ENCODE results near the gene GAREM2.

GAREM2 gene

GRCh38 chr2:26168785-26169184, 4.1 kb upstream of the GAREM2 start:
- POLR2A ChIA-PET = no interaction called here
- DNase-seq = no peak
- Histone ChIP-seq H3K9me3 (ENCODE audit: control extremely low read depth in 1 of 5, control insufficient read depth in 4 of 5, insufficient read depth in 2 of 5, low read depth in 1 of 5, low read length in 4 of 5) (peaks cover 0 to 2% (median 0%) of the 10 kb centered on the region in 5 experiments), H3K27ac (ENCODE audit: insufficient read depth in 1 of 2, low read depth in 1 of 2, low read length in 2 of 2, poor library complexity in 1 of 2, severe bottlenecking in 2 of 2) (no peak overlapping the region), H3K36me3 (ENCODE audit: control insufficient read depth in 4 of 4, insufficient read depth in 4 of 4, low read length in 3 of 4) (no peaks in the 10 kb centered on the region), H3K4me3 (ENCODE audit: control insufficient read depth in 1 of 7, extremely low read depth in 1 of 7, insufficient read depth in 4 of 7, low read depth in 2 of 7, low read length in 6 of 7) (no peak overlapping the region), H3K4me1 (ENCODE audit: control extremely low read depth in 1 of 4, control insufficient read depth in 4 of 4, insufficient read depth in 4 of 4, low read length in 3 of 4) (peaks cover 0 to 12% (median 8%) of the 10 kb centered on the region in 4 experiments), H3K27me3 (replicated peaks in 2 of 5; ENCODE audit: control insufficient read depth in 4 of 5, insufficient read depth in 5 of 5, low read length in 4 of 5) (peaks cover 0 to 24% (median 11%) of the 10 kb centered on the region in 5 experiments)
- 97% methylated on average over 4 of the region's 4 CpGs for WGBS (ENCODE audit: insufficient coverage)
- CTCF ChIA-PET = interaction anchor here (1.2 kb wide), 1 partner anchor 16 kb away, joined by 3 read pairs; no protein-coding TSS in a partner anchor

DNA sequence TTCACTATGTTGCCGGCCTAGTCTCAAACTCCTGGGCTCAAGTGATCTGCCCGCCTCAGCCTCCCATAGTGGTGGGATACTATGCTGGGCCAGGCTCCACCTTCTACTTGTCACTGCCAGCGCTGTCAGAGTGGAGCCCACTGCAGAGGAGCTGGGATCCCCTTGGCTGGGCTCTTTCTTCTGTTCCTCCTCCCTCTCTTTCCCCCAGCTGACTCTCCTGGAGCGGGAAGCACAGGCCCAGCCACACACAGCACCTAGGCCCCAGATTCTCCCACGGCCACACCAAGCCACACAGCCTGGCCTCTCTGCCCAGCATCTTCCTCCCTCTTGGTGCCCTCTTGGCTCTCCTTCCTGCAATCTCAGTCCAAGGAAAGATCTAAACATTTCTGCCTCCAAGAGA, 3.7 kb upstream of the GAREM2 start:
- H3K9me3 ChIP-seq (ENCODE audit: control extremely low read depth in 1 of 5, control insufficient read depth in 4 of 5, insufficient read depth in 2 of 5, low read depth in 1 of 5, low read length in 4 of 5) = peaks cover 0 to 2% (median 0%) of the 10 kb centered on the region in 5 experiments
- no peaks in the 10 kb centered on the region for H3K36me3 ChIP-seq (ENCODE audit: control insufficient read depth in 4 of 4, insufficient read depth in 4 of 4, low read length in 3 of 4)
- H3K4me1 ChIP-seq (ENCODE audit: control extremely low read depth in 1 of 4, control insufficient read depth in 4 of 4, insufficient read depth in 4 of 4, low read length in 3 of 4) = peaks cover 0 to 16% (median 9%) of the 10 kb centered on the region in 4 experiments
- no peak overlapping the region for H3K4me3 ChIP-seq (ENCODE audit: control insufficient read depth in 1 of 7, extremely low read depth in 1 of 7, insufficient read depth in 4 of 7, low read depth in 2 of 7, low read length in 6 of 7)
- H3K27me3 ChIP-seq (replicated peaks in 2 of 5; ENCODE audit: control insufficient read depth in 4 of 5, insufficient read depth in 5 of 5, low read length in 4 of 5) = peaks cover 0 to 28% (median 14%) of the 10 kb centered on the region in 5 experiments
- no peak overlapping the region for H3K27ac ChIP-seq (ENCODE audit: insufficient read depth in 1 of 2, low read depth in 1 of 2, low read length in 2 of 2, poor library complexity in 1 of 2, severe bottlenecking in 2 of 2)
- ChIA-PET POLR2A (no interaction called here), CTCF (interaction anchor here (1.2 to 1.3 kb wide), 2 partner anchors 9 to 15 kb away, joined by 3 read pairs; no protein-coding TSS in a partner anchor)
- 97% methylated on average over 4 of the region's 5 CpGs for WGBS (ENCODE audit: insufficient coverage)
- DNase-seq = no peak

DNA sequence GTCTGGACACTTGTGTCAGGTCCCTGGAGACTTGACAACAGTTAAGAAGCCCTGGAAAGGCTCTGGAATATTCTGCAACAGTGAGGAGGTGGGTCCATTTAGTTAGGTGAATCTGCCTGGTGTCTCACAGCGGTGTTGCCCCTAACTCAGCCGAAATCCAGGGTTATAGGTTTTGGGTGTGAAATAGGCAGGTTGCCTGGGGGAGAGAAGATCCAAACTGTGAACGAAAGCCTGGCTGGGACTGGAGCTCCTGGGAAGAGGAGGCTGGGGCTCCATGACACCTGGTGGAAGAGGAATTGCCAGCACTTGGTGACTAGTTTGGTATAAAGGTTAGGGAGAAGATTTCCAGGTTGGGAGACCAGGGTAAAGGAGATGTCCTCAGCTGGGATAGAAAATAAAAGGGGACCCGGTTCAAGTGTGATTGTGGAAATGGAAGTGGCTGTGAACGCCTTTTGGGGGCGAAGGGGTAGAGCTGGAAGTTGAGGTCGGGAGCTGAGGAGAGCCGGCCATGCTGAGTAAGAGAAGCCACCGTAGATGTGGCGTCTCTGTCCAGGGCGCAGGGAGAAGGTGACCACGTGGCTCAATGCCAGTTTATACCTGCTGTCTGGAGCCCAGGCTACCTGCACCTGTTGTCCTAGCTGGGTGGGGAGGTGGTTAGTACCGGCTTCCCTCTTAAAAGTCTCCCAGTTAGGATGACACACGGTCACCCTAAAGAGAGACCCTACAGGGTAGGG, 3.0 kb upstream of the GAREM2 start:
- CTCF ChIA-PET = interaction anchor here (1.2 to 1.3 kb wide), 2 partner anchors 8 to 15 kb away, joined by 3 read pairs; no protein-coding TSS in a partner anchor
- POLR2A ChIA-PET = no interaction called here
- Histone ChIP-seq H3K4me3 (ENCODE audit: control insufficient read depth in 1 of 7, extremely low read depth in 1 of 7, insufficient read depth in 4 of 7, low read depth in 2 of 7, low read length in 6 of 7) (no peak overlapping the region), H3K4me1 (ENCODE audit: control extremely low read depth in 1 of 4, control insufficient read depth in 4 of 4, insufficient read depth in 4 of 4, low read length in 3 of 4) (peaks cover 0 to 16% (median 9%) of the 10 kb centered on the region in 4 experiments), H3K36me3 (ENCODE audit: control insufficient read depth in 4 of 4, insufficient read depth in 4 of 4, low read length in 3 of 4) (no peaks in the 10 kb centered on the region), H3K27ac (ENCODE audit: insufficient read depth in 1 of 2, low read depth in 1 of 2, low read length in 2 of 2, poor library complexity in 1 of 2, severe bottlenecking in 2 of 2) (no peak overlapping the region), H3K27me3 (replicated peaks in 2 of 5; ENCODE audit: control insufficient read depth in 4 of 5, insufficient read depth in 5 of 5, low read length in 4 of 5) (peaks cover 0 to 34% (median 18%) of the 10 kb centered on the region in 5 experiments), H3K9me3 (ENCODE audit: control extremely low read depth in 1 of 5, control insufficient read depth in 4 of 5, insufficient read depth in 2 of 5, low read depth in 1 of 5, low read length in 4 of 5) (peaks cover 0 to 2% (median 0%) of the 10 kb centered on the region in 5 experiments)
- WGBS (ENCODE audit: insufficient coverage) = 82% methylated on average over 8 of the region's 14 CpGs
- DNase-seq = no peak

DNA sequence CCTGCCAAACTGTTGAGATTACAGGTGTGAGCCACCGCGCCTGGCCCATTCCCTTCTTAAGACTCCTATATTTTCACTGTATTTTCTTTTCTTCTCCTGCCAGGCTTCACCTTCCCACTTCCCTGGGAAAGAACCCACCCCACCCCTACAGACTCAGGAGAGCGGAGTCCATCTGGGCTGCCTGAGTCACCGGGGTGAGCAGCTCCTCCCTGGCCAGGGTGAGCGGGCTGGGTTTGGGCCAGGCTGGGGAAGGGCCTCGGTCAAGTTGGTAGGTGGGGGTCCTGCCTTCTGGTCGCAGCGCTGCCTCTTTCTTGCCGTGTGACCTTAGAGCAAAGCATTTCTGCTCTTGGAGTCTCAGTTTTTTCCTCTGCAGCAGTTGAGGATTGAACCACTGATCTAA, 2.1 kb upstream of the GAREM2 start:
- peaks cover 0 to 17% (median 9%) of the 10 kb centered on the region in 4 experiments for H3K4me1 ChIP-seq (ENCODE audit: control extremely low read depth in 1 of 4, control insufficient read depth in 4 of 4, insufficient read depth in 4 of 4, low read length in 3 of 4)
- DNase-seq = no peak
- H3K27me3 ChIP-seq (replicated peaks in 2 of 5; ENCODE audit: control insufficient read depth in 4 of 5, insufficient read depth in 5 of 5, low read length in 4 of 5) = peaks cover 0 to 43% (median 18%) of the 10 kb centered on the region in 5 experiments
- 96% methylated on average over 6 of the region's 9 CpGs for WGBS (ENCODE audit: insufficient coverage)
- no peak overlapping the region for H3K27ac ChIP-seq (ENCODE audit: insufficient read depth in 1 of 2, low read depth in 1 of 2, low read length in 2 of 2, poor library complexity in 1 of 2, severe bottlenecking in 2 of 2)
- H3K36me3 ChIP-seq (ENCODE audit: control insufficient read depth in 4 of 4, insufficient read depth in 4 of 4, low read length in 3 of 4) = no peaks in the 10 kb centered on the region
- H3K4me3 ChIP-seq (ENCODE audit: control insufficient read depth in 1 of 7, extremely low read depth in 1 of 7, insufficient read depth in 4 of 7, low read depth in 2 of 7, low read length in 6 of 7) = no peak overlapping the region
- CTCF ChIA-PET = interaction anchor here (1.2 kb wide), 1 partner anchor 10 kb away, joined by 3 read pairs; no protein-coding TSS in a partner anchor
- H3K9me3 ChIP-seq (ENCODE audit: control extremely low read depth in 1 of 5, control insufficient read depth in 4 of 5, insufficient read depth in 2 of 5, low read depth in 1 of 5, low read length in 4 of 5) = peaks cover 0 to 2% (median 0%) of the 10 kb centered on the region in 5 experiments
- POLR2A ChIA-PET = no interaction called here

GRCh38 chr2:26172189-26172870, 558 bp upstream of the GAREM2 start:
- Histone ChIP-seq H3K36me3 (ENCODE audit: control insufficient read depth in 4 of 4, insufficient read depth in 4 of 4, low read length in 3 of 4) (no peaks in the 10 kb centered on the region), H3K4me1 (ENCODE audit: control extremely low read depth in 1 of 4, control insufficient read depth in 4 of 4, insufficient read depth in 4 of 4, low read length in 3 of 4) (peaks cover 0 to 17% (median 9%) of the 10 kb centered on the region in 4 experiments), H3K9me3 (ENCODE audit: control extremely low read depth in 1 of 5, control insufficient read depth in 4 of 5, insufficient read depth in 2 of 5, low read depth in 1 of 5, low read length in 4 of 5) (peaks cover 0 to 2% (median 0%) of the 10 kb centered on the region in 5 experiments), H3K27me3 (replicated peaks in 2 of 5; ENCODE audit: control insufficient read depth in 4 of 5, insufficient read depth in 5 of 5, low read length in 4 of 5) (peaks cover 0 to 50% (median 20%) of the 10 kb centered on the region in 5 experiments), H3K4me3 (ENCODE audit: control insufficient read depth in 1 of 7, extremely low read depth in 1 of 7, insufficient read depth in 4 of 7, low read depth in 2 of 7, low read length in 6 of 7) (peak overlapping the region in 5 of 7 experiments; percentile 25 to 64 (median 40)), H3K27ac (ENCODE audit: insufficient read depth in 1 of 2, low read depth in 1 of 2, low read length in 2 of 2, poor library complexity in 1 of 2, severe bottlenecking in 2 of 2) (no peak overlapping the region)
- POLR2A ChIA-PET = no interaction called here
- DNase-seq = peak in 2 of 3 donors; percentile 20 to 40
- CTCF ChIA-PET = interaction anchor here (1.2 to 1.8 kb wide), 2 partner anchors 8 to 16 kb away, joined by 3 to 6 read pairs; no protein-coding TSS in a partner anchor
- WGBS (ENCODE audit: insufficient coverage) = 30% methylated on average over 24 of the region's 56 CpGs

- peaks cover 0 to 2% (median 0%) of the 10 kb centered on the region in 5 experiments for H3K9me3 ChIP-seq (ENCODE audit: control extremely low read depth in 1 of 5, control insufficient read depth in 4 of 5, insufficient read depth in 2 of 5, low read depth in 1 of 5, low read length in 4 of 5)
- H3K36me3 ChIP-seq (ENCODE audit: control insufficient read depth in 4 of 4, insufficient read depth in 4 of 4, low read length in 3 of 4) = no peaks in the 10 kb centered on the region
- WGBS (ENCODE audit: insufficient coverage) = 40% methylated on average over 18 of the region's 46 CpGs
- H3K4me1 ChIP-seq (ENCODE audit: control extremely low read depth in 1 of 4, control insufficient read depth in 4 of 4, insufficient read depth in 4 of 4, low read length in 3 of 4) = peaks cover 0 to 22% (median 12%) of the 10 kb centered on the region in 4 experiments
- H3K27ac ChIP-seq (ENCODE audit: insufficient read depth in 1 of 2, low read depth in 1 of 2, low read length in 2 of 2, poor library complexity in 1 of 2, severe bottlenecking in 2 of 2) = no peak overlapping the region
- H3K27me3 ChIP-seq (replicated peaks in 2 of 5; ENCODE audit: control insufficient read depth in 4 of 5, insufficient read depth in 5 of 5, low read length in 4 of 5) = peaks cover 0 to 60% (median 20%) of the 10 kb centered on the region in 5 experiments
- no peak for DNase-seq
- ChIA-PET POLR2A (no interaction called here), CTCF (interaction anchor here (1.4 to 2.6 kb wide), 2 partner anchors 10 to 54 kb away, joined by 3 to 23 read pairs; no protein-coding TSS in a partner anchor)
- peak overlapping the region in 3 of 7 experiments; percentile 5 to 58 (median 16) for H3K4me3 ChIP-seq (ENCODE audit: control insufficient read depth in 1 of 7, extremely low read depth in 1 of 7, insufficient read depth in 4 of 7, low read depth in 2 of 7, low read length in 6 of 7)
Observed at GRCh38 chr2:26173776-26174482, 1.0 kb downstream of the GAREM2 start.

Measured in common myeloid progenitor, CD34-positive (primary cell).